Calu3 (cell line): Measurements from ENCODE around the gene SPSB1. TPM values are rescaled to one million over a fixed set of nuclear protein-coding genes. Genes with fewer than 3 reads are reported as not detected.

Experiments used
- Bru-seq: library from RNA; stranded (reverse); fragments of 400-500 nt; gene quantifications from one replicate; lab custom pipeline; 2021; lab: Mats Ljungman, UMichigan
- BruChase-seq, 2 experiments: library from RNA; stranded (reverse); fragments of 400-500 nt; gene quantifications; one replicate each; lab custom pipeline; 2021; lab: Mats Ljungman, UMichigan
- BruUV-seq: library from RNA; stranded (reverse); fragments of 400-500 nt; replicated peaks from 2 replicates; lab custom pipeline; 2021; lab: Mats Ljungman, UMichigan
- CTCF ChIA-PET: fragments of 300-600 bp; sonication (Branson Sonifier 250); formaldehyde crosslinking; loops from one replicate; lab custom pipeline; 2022; ENCODE audit warnings: antibody characterized with exemption; lab: Charles Lee
- DNase-seq: peaks from one replicate; pipeline ENCODE4 v3.0.0; 2022
- H3K27ac Mint-ChIP-seq: one replicate; pipeline ENCODE4 v1.8.0; 2022; ENCODE audit warnings: mixed read lengths; ENCODE audit not compliant: unreplicated experiment
- H3K27me3 Mint-ChIP-seq: one replicate; pipeline ENCODE4 v1.8.0; 2022; ENCODE audit warnings: mixed read lengths; ENCODE audit not compliant: unreplicated experiment
- H3K36me3 Mint-ChIP-seq: one replicate; pipeline ENCODE4 v1.8.0; 2022; ENCODE audit warnings: mild to moderate bottlenecking, moderate library complexity, mixed read lengths; ENCODE audit not compliant: insufficient read depth, unreplicated experiment
- H3K4me1 Mint-ChIP-seq: one replicate; pipeline ENCODE4 v1.8.0; 2022; ENCODE audit warnings: mild to moderate bottlenecking, low read depth, mixed read lengths; ENCODE audit not compliant: unreplicated experiment
- H3K4me3 Mint-ChIP-seq: one replicate; pipeline ENCODE4 v1.8.0; 2022; ENCODE audit warnings: mild to moderate bottlenecking, low read depth, moderate library complexity, mixed read lengths; ENCODE audit not compliant: unreplicated experiment
- H3K9me3 Mint-ChIP-seq: one replicate; pipeline ENCODE4 v1.8.0; 2022; ENCODE audit warnings: low read depth, mixed read lengths; ENCODE audit not compliant: unreplicated experiment
- CTCF ChIP-seq: fragments of 200-600 bp; IDR thresholded peaks from one replicate; pipeline ENCODE4 v1.8.0; 2022; ENCODE audit warnings: antibody characterized with exemption; ENCODE audit not compliant: unreplicated experiment
- intact Hi-C: fragments of 100-400 bp; cut with micrococcal nuclease; formaldehyde crosslinking; loops from one replicate; pipeline ENCODE4 v1.10.0; 2022; ENCODE audit not compliant: unreplicated experiment
- long read RNA-seq: library from polyadenylated mRNA; stranded (forward); transcript quantifications from one replicate; pipeline ENCODE4 v2.0.0, GENCODE V29; 2022
- total RNA-seq: library from RNA; stranded (reverse); gene quantifications from 2 replicates; pipeline ENCODE4 v1.2.3, GENCODE V29; 2022

SPSB1 gene
- 4.9 and 5.8 TPM in 2 replicates for total RNA-seq
- percentile 49 among the genes with signal in this experiment for Bru-seq, nascent RNA
- BruChase-seq, experiment 1, labeled RNA remaining after a 6-hour chase, result percentile 45 among the genes with signal in this experiment
- BruChase-seq, experiment 2, labeled RNA remaining after a 2-hour chase, result percentile 45 among the genes with signal in this experiment
- long read RNA-seq, partial matches to known transcripts, result 0 of 4 reads
- long read RNA-seq, other reads (novel, unspliced or antisense), result 0 of 4 reads

- H3K36me3 Mint-ChIP-seq, result peaks cover 20% of the 10 kb centered on the region
- no peak within 1 kb of the TSS for H3K27ac Mint-ChIP-seq
- no peaks in the 10 kb centered on the region for H3K27me3 Mint-ChIP-seq
- H3K4me1 Mint-ChIP-seq, result peaks cover 14% of the 10 kb centered on the region
- no TSS peak for BruUV-seq
- intact Hi-C loops, result no loop called here
- H3K4me3 Mint-ChIP-seq, result peak within 1 kb of the TSS; percentile 60
- no peak for TF ChIP-seq CTCF
- CTCF ChIA-PET, result interaction anchor here (0.9 kb wide), 1 partner anchor 200 kb away, joined by 3 read pairs; no protein-coding TSS in a partner anchor
- DNase-seq, result peak; percentile 42
- peaks cover 3% of the 10 kb centered on the region for H3K9me3 Mint-ChIP-seq
These were observed at the start of gene SPSB1 for GRCh38 chr1:9292361-9293240. Gene SPSB1, plus strand, starts transcription at chr1:9292894. Its CDS starts 62,998 bp downstream, at chr1:9355892.

- Mint-ChIP-seq H3K36me3 (peaks cover 15% of the 10 kb centered on the region), H3K27me3 (no peaks in the 10 kb centered on the region), H3K9me3 (no peaks in the 10 kb centered on the region), H3K4me1 (no peaks in the 10 kb centered on the region), H3K4me3 (no peak overlapping the region), H3K27ac (no peak overlapping the region)
- no peak for TF ChIP-seq CTCF
- BruUV-seq, result no TSS peak
- intact Hi-C loops, result no loop called here
- CTCF ChIA-PET, result interaction anchor here (1.8 kb wide), 1 partner anchor 9 kb away, joined by 5 read pairs; the partner anchor contains the start of gene H6PD
- DNase-seq, result no peak
These were observed 49.5 kb upstream of the SPSB1 start for GRCh38 chr1:9243066-9243739.

GRCh38 chr1:9244501-9245229 is 48.0 kb upstream of the SPSB1 start:
- Mint-ChIP-seq H3K36me3 (peaks cover 15% of the 10 kb centered on the region), H3K9me3 (no peaks in the 10 kb centered on the region), H3K27ac (no peak overlapping the region), H3K27me3 (no peaks in the 10 kb centered on the region), H3K4me1 (no peaks in the 10 kb centered on the region), H3K4me3 (no peak overlapping the region)
- CTCF ChIA-PET, result interaction anchor here (0.5 to 1.8 kb wide), 2 partner anchors 10 to 136 kb away, joined by 5 to 11 read pairs; partner anchors contain the start of gene H6PD
- TF ChIP-seq CTCF, result no peak
- peak; percentile 44 for DNase-seq
- BruUV-seq, result no TSS peak
- intact Hi-C loops, result no loop called here
